GM12878 (cell line): ENCODE measurements around the gene TBC1D1. TPM values are rescaled to one million over a fixed set of nuclear protein-coding genes. Genes with fewer than 3 reads are reported as not detected.

Experiments used
- ATAC-seq: fragments of 200-7000 bp; cut with Tn5 transposase; 3 replicates; pipeline ENCODE4 v1.9.1; 2020; ENCODE audit warnings: mild to moderate bottlenecking, moderate library complexity
- BruUV-seq: library from RNA; stranded (reverse); fragments of 400-500 nt; replicated peaks from 2 replicates; lab custom pipeline; 2021; lab: Mats Ljungman, UMichigan
- CTCF ChIA-PET: fragments of 300-600 bp; sonication (Branson Sonifier 250); formaldehyde crosslinking; extraction: SDS; loops from one replicate; lab custom pipeline; 2021; ENCODE audit warnings: inconsistent platforms; lab: Yijun Ruan, JAX
- POLR2A ChIA-PET: fragments of 350-600 bp; formaldehyde crosslinking; extraction: SDS; loops from one replicate; lab custom pipeline; 2021; ENCODE audit warnings: inconsistent platforms; lab: Charles Lee
- RAD21 ChIA-PET: fragments of 300-600 bp; sonication (Branson Sonifier 250); formaldehyde crosslinking; loops from one replicate; lab custom pipeline; 2023; ENCODE audit warnings: antibody characterized with exemption; ENCODE audit not compliant: unreplicated experiment; lab: Charles Lee
- SMC1A ChIA-PET: fragments of 300-600 bp; sonication (Branson Sonifier 250); formaldehyde crosslinking; loops from one replicate; lab custom pipeline; 2023; ENCODE audit not compliant: unreplicated experiment, uncharacterized antibody; lab: Charles Lee
- DNase-seq: peaks from one replicate; pipeline ENCODE4 v3.0.0-alpha.2; 2011; ENCODE audit warnings: low read depth, low spot score
- FAIRE-seq: peaks from 3 replicates; lab custom pipeline; 2011; peaks lifted over from hg19 to GRCh38; lab: Jason Lieb, UNC
- H2AFZ ChIP-seq: 2 replicates; pipeline ENCODE4 v1.6.0; 2011; ENCODE audit warnings: low read depth, low read length, control low read depth; ENCODE audit not compliant: control insufficient read depth
- H3K27ac ChIP-seq: 2 replicates; pipeline ENCODE4 v1.5.1; 2011; ENCODE audit warnings: control low read depth; ENCODE audit not compliant: control insufficient read depth, insufficient read depth
- H3K27me3 ChIP-seq, 2 experiments: replicated peaks in 1 of 2; 2 replicates each; pipeline versions ENCODE4 v1.6.0 to v1.6.1; 2011; ENCODE audit warnings: low read length in 1 of 2; ENCODE audit not compliant: control insufficient read depth in 2 of 2, insufficient read depth in 2 of 2
- H3K36me3 ChIP-seq, 2 experiments: 2 replicates each; pipeline ENCODE4 v1.5.1; 2011; ENCODE audit warnings: low read length in 1 of 2; ENCODE audit not compliant: control insufficient read depth in 2 of 2, insufficient read depth in 2 of 2
- H3K4me1 ChIP-seq: 2 replicates; pipeline ENCODE4 v1.6.1; 2011; ENCODE audit warnings: mild to moderate bottlenecking, low read length, moderate library complexity, mixed read lengths; ENCODE audit not compliant: control insufficient read depth, insufficient read depth
- H3K4me2 ChIP-seq: 2 replicates; pipeline ENCODE4 v1.6.0; 2011; ENCODE audit warnings: control low read depth; ENCODE audit not compliant: control insufficient read depth, insufficient read depth
- H3K4me3 ChIP-seq: fragments of 200-600 bp; sonication (generic); 2 replicates; pipeline ENCODE4 v1.5.1; 2016
- H3K79me2 ChIP-seq: 2 replicates; pipeline ENCODE4 v1.6.0; 2011; ENCODE audit warnings: low read length; ENCODE audit not compliant: control insufficient read depth, insufficient read depth
- H3K9ac ChIP-seq: 2 replicates; pipeline ENCODE4 v1.8.0; 2011; ENCODE audit warnings: low read length, control low read depth, mixed read lengths; ENCODE audit not compliant: control insufficient read depth, insufficient read depth
- H3K9me3 ChIP-seq: replicated peaks from 3 replicates; pipeline ENCODE4 v1.5.1; 2011; ENCODE audit warnings: mild to moderate bottlenecking, low read length; ENCODE audit not compliant: control insufficient read depth, insufficient read depth
- H4K20me1 ChIP-seq: 2 replicates; pipeline ENCODE4 v1.6.0; 2011; ENCODE audit not compliant: control insufficient read depth, insufficient read depth
- BHLHE40 ChIP-seq, 2 experiments: fragments of 450-650 bp in 1 of 2; IDR thresholded peaks; 2 replicates each; pipeline ENCODE4 v1.6.1; 2011 to 2017; ENCODE audit warnings: low read depth in 2 of 2, borderline replicate concordance in 1 of 2, improper control_type of control experiment in 1 of 2, low read length in 1 of 2, mild to moderate bottlenecking in 1 of 2
- POLR2AphosphoS2 ChIP-seq: IDR thresholded peaks from 2 replicates; pipeline ENCODE4 v1.6.1; 2011; ENCODE audit warnings: low read depth, mild to moderate bottlenecking, low read length, improper control_type of control experiment, moderate library complexity
- PRDM15 ChIP-seq: fragments of 450-650 bp; formaldehyde crosslinking; IDR thresholded peaks from 2 replicates; pipeline ENCODE4 v1.4.0; 2020; ENCODE audit warnings: mild to moderate bottlenecking, moderate library complexity
- REST ChIP-seq: IDR thresholded peaks from 2 replicates; pipeline ENCODE4 v1.6.1; 2012; ENCODE audit warnings: mild to moderate bottlenecking, low read depth, low read length
- RUNX3 ChIP-seq: IDR thresholded peaks from 2 replicates; pipeline ENCODE4 v1.6.1; 2012; ENCODE audit warnings: low read length, inconsistent platforms
- SMAD5 ChIP-seq: IDR thresholded peaks from 2 replicates; pipeline ENCODE4 v1.6.1; 2016; ENCODE audit warnings: antibody characterized with exemption, low read depth
- ZBTB11 ChIP-seq: fragments of 450-650 bp; formaldehyde crosslinking; IDR thresholded peaks from 2 replicates; pipeline ENCODE4 v1.5.0; 2022; ENCODE audit warnings: mild to moderate bottlenecking, missing genetic modification characterization
- ZNF384 ChIP-seq: IDR thresholded peaks from 2 replicates; pipeline ENCODE4 v1.6.1; 2012; ENCODE audit warnings: low read depth, mild to moderate bottlenecking, low read length, improper control_type of control experiment, borderline replicate concordance
- WGBS: methylation state at CpG from one replicate; pipeline ENCODE4 v1.1.6; 2016; ENCODE audit warnings: low lambda C conversion rate; ENCODE audit not compliant: insufficient replicate concordance, insufficient coverage; ENCODE audit errors: missing lambda C conversion rate; 5-methylcytosine and 5-hydroxymethylcytosine counted together
- in situ Hi-C: fragments of 300-500 bp; cut with MboI; formaldehyde crosslinking; loops from 9 replicates; pipeline ENCODE4 v1.14.3; 2018; ENCODE audit warnings: mixed read lengths
- intact Hi-C: fragments of 100-400 bp; cut with micrococcal nuclease; formaldehyde crosslinking; loops from one replicate; pipeline ENCODE4 v1.14.2; 2022; ENCODE audit not compliant: unreplicated experiment
- polyA plus RNA-seq, 11 experiments: library from polyadenylated mRNA; depleted of rRNA in 4 of 11; unstranded in 6 of 11; stranded (reverse) in 5 of 11; fragments of >200 nt; fragmentation: Nextera tagmentation in 4 of 11; fragmentation: Illumina TruSeq in 1 of 11; extraction: Ambion mirVana in 4 of 11; extraction: Trizol in 1 of 11; gene quantifications; 1 replicate in 1 of 11; 2 replicates in 10 of 11; pipeline versions ENCODE4 v1.2.1 to v1.2.3, GENCODE V29; 2011 to 2016; ENCODE audit warnings: inconsistent platforms in 2 of 11, missing spikeins in 2 of 11, low read depth in 1 of 11
- total RNA-seq, 4 experiments: library from RNA; depleted of rRNA in 3 of 4; stranded (reverse); fragments of >200 nt in 3 of 4; fragmentation: Illumina TruSeq in 1 of 4; extraction: Trizol in 1 of 4; gene quantifications; 2 replicates each; pipeline versions ENCODE4 v1.2.1 to v1.2.3, GENCODE V29; 2013 to 2021
- TF ChIP-seq, protein P1 (sequence below): fragments of 450-650 bp; conservative IDR thresholded peaks from 2 replicates; pipeline ENCODE4 v1.6.1; 2017; ENCODE audit warnings: mild to moderate bottlenecking, moderate library complexity

Gene TBC1D1
- total and polyA plus RNA-seq, 10 of the 15 experiments (the other 5 are each of a cell fraction or from before 2014, with no cell fraction given): 5.3 to 102 (median 57.8) TPM

GRCh38 chr4:37890801-37891259 is at the start of gene TBC1D1 (continued):
- TF ChIP-seq REST (no peak), POLR2AphosphoS2 (no peak), BHLHE40 (IDR thresholded peaks at IDR 0.05; ENCODE audit: borderline replicate concordance in 1 of 2, low read depth in 2 of 2, low read length in 1 of 2) (peak in 1 of 2 experiments; percentile 73; a peak in 2 of 4 replicates), RUNX3 (no peak)
- TF ChIP-seq, protein P1, sequence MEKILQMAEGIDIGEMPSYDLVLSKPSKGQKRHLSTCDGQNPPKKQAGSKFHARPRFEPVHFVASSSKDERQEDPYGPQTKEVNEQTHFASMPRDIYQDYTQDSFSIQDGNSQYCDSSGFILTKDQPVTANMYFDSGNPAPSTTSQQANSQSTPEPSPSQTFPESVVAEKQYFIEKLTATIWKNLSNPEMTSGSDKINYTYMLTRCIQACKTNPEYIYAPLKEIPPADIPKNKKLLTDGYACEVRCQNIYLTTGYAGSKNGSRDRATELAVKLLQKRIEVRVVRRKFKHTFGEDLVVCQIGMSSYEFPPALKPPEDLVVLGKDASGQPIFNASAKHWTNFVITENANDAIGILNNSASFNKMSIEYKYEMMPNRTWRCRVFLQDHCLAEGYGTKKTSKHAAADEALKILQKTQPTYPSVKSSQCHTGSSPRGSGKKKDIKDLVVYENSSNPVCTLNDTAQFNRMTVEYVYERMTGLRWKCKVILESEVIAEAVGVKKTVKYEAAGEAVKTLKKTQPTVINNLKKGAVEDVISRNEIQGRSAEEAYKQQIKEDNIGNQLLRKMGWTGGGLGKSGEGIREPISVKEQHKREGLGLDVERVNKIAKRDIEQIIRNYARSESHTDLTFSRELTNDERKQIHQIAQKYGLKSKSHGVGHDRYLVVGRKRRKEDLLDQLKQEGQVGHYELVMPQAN: 0 out of 2 replicates have a peak, but pooled peaks have one; percentile 32

DNA sequence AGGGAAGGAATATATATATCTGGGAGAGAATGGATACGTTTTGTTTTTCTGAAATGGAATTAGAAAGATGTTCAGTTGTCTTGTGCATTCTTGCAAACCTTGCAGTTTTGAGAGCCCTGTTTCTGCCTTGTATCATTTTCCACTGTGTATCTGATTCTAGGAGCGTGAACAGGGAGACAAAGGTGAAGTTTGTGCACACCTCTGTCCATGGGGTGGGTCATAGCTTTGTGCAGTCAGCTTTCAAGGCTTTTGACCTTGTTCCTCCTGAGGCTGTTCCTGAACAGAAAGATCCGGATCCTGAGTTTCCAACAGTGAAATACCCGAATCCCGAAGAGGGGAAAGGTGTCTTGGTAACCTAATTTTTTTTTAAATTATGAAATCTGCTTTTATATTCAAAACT is 46.7 kb upstream of the TBC1D1 start:
- SMC1A ChIA-PET: interaction anchor here (1.4 kb wide), 1 partner anchor 9 kb away, joined by 3 read pairs; no protein-coding TSS in a partner anchor
- DNase-seq (no peak), FAIRE-seq (no peak), ATAC-seq (no peak)
- WGBS: 98% methylated on average over 5 of the region's 5 CpGs
- Histone ChIP-seq H3K4me2 (no peak overlapping the region), H3K9ac (no peak overlapping the region), H3K36me3 (peaks cover 6 to 25% of the 10 kb centered on the region in 2 experiments), H3K4me1 (no peaks in the 10 kb centered on the region), H3K79me2 (no peaks in the 10 kb centered on the region), H3K27ac (no peak overlapping the region), H3K27me3 (no peaks in the 10 kb centered on the region), H4K20me1 (no peaks in the 10 kb centered on the region), H3K4me3 (no peak overlapping the region), H2AFZ (no peak overlapping the region), H3K9me3 (no peaks in the 10 kb centered on the region)
- intact Hi-C loops (no loop called here), in situ Hi-C loops (no loop called here)
- no TSS peak for BruUV-seq
- CTCF ChIA-PET: no interaction called here
- RAD21 ChIA-PET: no interaction called here
- POLR2A ChIA-PET: interaction anchor here (0.7 kb wide), 1 partner anchor 16 kb away, joined by 4 read pairs; no protein-coding TSS in a partner anchor
- TF ChIP-seq PRDM15 (CRISPR knock-in tag) (no peak), ZNF384 (no peak), SMAD5 (no peak), ZBTB11 (CRISPR knock-in tag) (no peak)
